SK-N-MC (cell line): ENCODE measurements around the gene DLGAP4.

Source experiments
- DNase-seq: peaks from one replicate; pipeline ENCODE4 v3.0.0-alpha.2; 2011; ENCODE audit warnings: low read depth, low spot score
- H3K27ac ChIP-seq: fragments of 200-600 bp; sonication (generic); 2 replicates; pipeline ENCODE4 v1.5.1; 2016; ENCODE audit warnings: mixed run types
- H3K36me3 ChIP-seq: fragments of 200-600 bp; sonication (generic); 2 replicates; pipeline ENCODE4 v1.6.1; 2017; ENCODE audit warnings: antibody characterized with exemption, low read length, mixed read lengths; ENCODE audit not compliant: insufficient read depth
- H3K4me3 ChIP-seq: fragments of 200-600 bp; sonication (generic); 2 replicates; pipeline ENCODE4 v1.5.1; 2016
- H3K9ac ChIP-seq: fragments of 200-600 bp; sonication (generic); 2 replicates; pipeline ENCODE4 v1.8.0; 2017; ENCODE audit warnings: mixed run types, mixed read lengths; ENCODE audit not compliant: insufficient read length
- H3K9me3 ChIP-seq: fragments of 200-600 bp; sonication (generic); 2 replicates; pipeline ENCODE4 v1.6.1; 2017; ENCODE audit warnings: low read depth, mild to moderate bottlenecking, antibody characterized with exemption, low read length, moderate library complexity, mixed read lengths
- EZH2 ChIP-seq: fragments of 200-600 bp; sonication (generic); IDR thresholded peaks from one replicate; pipeline ENCODE4 v1.6.1; 2017; ENCODE audit warnings: antibody characterized with exemption
- FOXP2 ChIP-seq: optimal IDR thresholded peaks from 2 replicates; pipeline ENCODE3; 2011; ENCODE audit warnings: mild to moderate bottlenecking, moderate library complexity; ENCODE audit not compliant: insufficient read depth; ENCODE audit errors: extremely low read length, control extremely low read depth
- POLR2AphosphoS5 ChIP-seq: IDR thresholded peaks from 2 replicates; pipeline ENCODE4 v1.6.1; 2012; ENCODE audit warnings: mild to moderate bottlenecking, low read depth, low read length, borderline replicate concordance

Gene DLGAP4

DNA sequence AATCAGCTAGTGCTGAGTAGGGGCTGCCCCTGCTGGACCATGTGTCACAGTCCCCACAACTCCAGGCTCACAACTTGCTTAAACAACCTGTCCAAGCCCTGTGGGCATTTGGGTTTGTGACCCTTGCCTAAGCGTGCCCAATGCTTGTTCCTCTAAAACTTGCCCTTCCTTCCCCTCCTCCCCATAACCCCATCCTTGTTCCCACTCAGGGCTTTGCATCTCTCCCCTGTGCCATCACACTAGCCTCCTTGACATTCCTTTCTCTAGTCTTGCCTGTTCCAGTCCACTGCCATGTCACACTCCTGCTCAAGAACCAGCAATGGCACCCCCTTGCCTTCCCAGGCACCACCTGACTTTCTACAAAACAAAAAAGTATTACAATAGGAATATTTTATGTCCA is 2.3 kb upstream of the DLGAP4 start:
- H3K9ac ChIP-seq, result no peak overlapping the region
- no peak for DNase-seq
- no peak overlapping the region for H3K4me3 ChIP-seq
- H3K36me3 ChIP-seq, result no peaks in the 10 kb centered on the region
- TF ChIP-seq FOXP2, result no peak
- no peak for TF ChIP-seq POLR2AphosphoS5
- no peak for TF ChIP-seq EZH2
- no peak overlapping the region for H3K27ac ChIP-seq
- H3K9me3 ChIP-seq, result no peaks in the 10 kb centered on the region

GRCh38 chr20:36304786-36305495 is 1.2 kb upstream of the DLGAP4 start:
- TF ChIP-seq FOXP2 (no peak), POLR2AphosphoS5 (no peak), EZH2 (no peak)

GRCh38 chr20:36306553-36307411 is 643 bp downstream of the DLGAP4 start:
- TF ChIP-seq POLR2AphosphoS5 (no peak), EZH2 (no peak), FOXP2 (no peak)
- Histone ChIP-seq H3K9me3 (no peaks in the 10 kb centered on the region), H3K9ac (no peak overlapping the region), H3K36me3 (no peaks in the 10 kb centered on the region), H3K27ac (no peak overlapping the region), H3K4me3 (peak overlapping the region; percentile 77)
- no peak for DNase-seq

More at GRCh38 chr20:36304786-36305495, 1.2 kb upstream of the DLGAP4 start:
- Histone ChIP-seq H3K36me3 (no peaks in the 10 kb centered on the region), H3K9me3 (no peaks in the 10 kb centered on the region), H3K4me3 (no peak overlapping the region), H3K9ac (no peak overlapping the region), H3K27ac (no peak overlapping the region)
- no peak for DNase-seq

- Histone ChIP-seq H3K9me3 (no peaks in the 10 kb centered on the region), H3K4me3 (no peak overlapping the region), H3K9ac (no peak overlapping the region), H3K36me3 (no peaks in the 10 kb centered on the region), H3K27ac (no peak overlapping the region)
- no peak for TF ChIP-seq EZH2
- DNase-seq, result no peak
These were observed 1.5 kb downstream of the DLGAP4 start for GRCh38 chr20:36307412-36308325.

- no peak for DNase-seq
- TF ChIP-seq POLR2AphosphoS5, result no peak
- TF ChIP-seq EZH2, result no peak
- TF ChIP-seq FOXP2, result no peak
- Histone ChIP-seq H3K36me3 (no peaks in the 10 kb centered on the region), H3K9me3 (no peaks in the 10 kb centered on the region), H3K9ac (no peak overlapping the region), H3K4me3 (no peak overlapping the region), H3K27ac (no peak overlapping the region)
These were observed 2.2 kb downstream of the DLGAP4 start for GRCh38 chr20:36308353-36308752.

DNA sequence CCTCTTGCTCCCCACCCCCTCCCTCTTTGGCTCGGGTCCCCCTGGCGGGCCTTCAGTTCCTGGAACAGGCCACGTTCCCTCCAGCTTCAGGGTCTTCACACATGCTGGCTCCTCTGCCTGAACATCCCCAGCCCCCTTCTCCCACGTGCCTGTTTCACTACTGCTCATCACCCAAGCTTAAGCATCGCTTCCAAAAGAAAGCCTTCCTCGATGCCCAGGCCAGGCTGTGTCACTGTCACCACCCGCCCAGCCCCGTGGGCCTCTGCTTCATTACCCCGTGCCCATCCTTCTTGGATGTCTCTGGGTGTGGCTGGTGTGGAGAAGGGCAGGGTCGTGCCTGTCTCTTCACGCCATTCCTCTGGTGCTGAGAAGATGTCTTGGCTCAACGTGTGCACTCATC is 2.8 kb downstream of the DLGAP4 start:
- no peak overlapping the region for H3K4me3 ChIP-seq
- H3K27ac ChIP-seq, result no peak overlapping the region
- H3K9me3 ChIP-seq, result no peaks in the 10 kb centered on the region
- no peak for DNase-seq
- no peaks in the 10 kb centered on the region for H3K36me3 ChIP-seq
- TF ChIP-seq POLR2AphosphoS5 (no peak), FOXP2 (no peak), EZH2 (no peak)
- H3K9ac ChIP-seq, result no peak overlapping the region

DNA sequence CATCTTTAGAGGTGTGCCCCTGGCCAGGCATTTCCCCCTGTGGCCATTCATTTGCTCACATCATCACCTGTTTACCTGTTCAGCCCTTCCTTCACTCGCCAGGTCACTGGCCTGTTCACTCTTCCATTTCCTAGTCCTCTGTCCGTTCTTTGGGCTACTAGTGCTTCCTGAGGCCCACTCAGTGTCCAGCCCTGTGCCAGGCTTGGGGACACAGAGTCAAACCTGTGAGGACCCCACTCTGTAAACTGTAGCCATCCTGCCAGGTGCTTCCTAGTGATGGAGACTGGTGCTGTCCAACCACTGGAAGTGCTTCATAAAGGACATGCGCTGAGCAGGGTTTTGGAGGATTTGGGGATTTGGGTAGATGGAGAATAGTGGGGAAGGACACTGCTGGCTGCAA is 3.5 kb downstream of the DLGAP4 start:
- no peak for DNase-seq
- no peak overlapping the region for H3K27ac ChIP-seq
- no peak overlapping the region for H3K4me3 ChIP-seq

More for the DNA sequence above, 3.5 kb downstream of the DLGAP4 start:
- TF ChIP-seq EZH2 (no peak), FOXP2 (no peak), POLR2AphosphoS5 (no peak)
- Histone ChIP-seq H3K9me3 (no peaks in the 10 kb centered on the region), H3K36me3 (no peaks in the 10 kb centered on the region), H3K9ac (no peak overlapping the region)
